NCI-H2227 (cell line): ENCODE data around the gene MTURN.

Experiments
- DNase-seq: peaks from one replicate; lab custom pipeline; 2025; ENCODE audit not compliant: unreplicated experiment; lab: John Stamatoyannopoulos, UW

Gene MTURN

DNA sequence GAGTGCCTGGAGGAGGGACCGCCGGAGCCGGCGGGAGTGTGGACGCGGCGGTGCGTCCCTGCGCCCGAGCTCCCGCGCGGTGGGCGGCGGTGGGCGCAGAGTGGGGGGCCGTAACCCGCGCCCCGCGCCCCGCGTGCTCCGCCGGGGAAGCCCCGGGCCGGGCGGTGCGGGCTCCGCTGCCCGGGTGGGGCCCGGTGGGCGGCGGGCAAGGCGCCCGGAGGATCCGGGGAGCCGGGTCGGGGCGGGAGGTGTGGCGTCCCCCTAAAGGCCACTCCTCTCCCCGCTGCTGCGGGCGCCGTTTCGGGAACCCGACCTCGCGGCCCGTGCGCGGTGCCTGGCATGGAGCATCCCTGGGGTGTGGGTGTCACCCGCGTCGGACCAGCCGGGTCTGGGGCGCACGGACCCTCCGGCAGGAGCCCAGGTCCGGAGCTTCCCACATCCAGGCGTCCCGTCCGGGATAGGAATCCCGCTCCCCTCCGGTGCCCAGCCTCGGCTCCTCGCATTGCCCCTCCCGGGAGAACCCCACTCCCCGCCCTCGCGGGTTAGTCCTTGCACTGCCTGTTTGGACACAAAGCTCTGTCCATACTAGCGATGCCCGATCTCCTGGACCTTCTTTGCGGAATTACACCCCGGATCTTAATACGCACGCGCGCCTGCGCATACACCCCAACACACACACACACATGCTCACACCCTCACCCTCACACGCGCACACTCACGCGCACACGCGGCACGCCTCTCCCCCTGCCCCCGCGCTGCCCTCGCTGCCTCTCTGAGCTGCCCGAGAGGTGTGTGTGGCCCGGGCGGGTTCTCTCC is 723 bp downstream of the MTURN start:
- DNase-seq, result peak; percentile 74

DNA sequence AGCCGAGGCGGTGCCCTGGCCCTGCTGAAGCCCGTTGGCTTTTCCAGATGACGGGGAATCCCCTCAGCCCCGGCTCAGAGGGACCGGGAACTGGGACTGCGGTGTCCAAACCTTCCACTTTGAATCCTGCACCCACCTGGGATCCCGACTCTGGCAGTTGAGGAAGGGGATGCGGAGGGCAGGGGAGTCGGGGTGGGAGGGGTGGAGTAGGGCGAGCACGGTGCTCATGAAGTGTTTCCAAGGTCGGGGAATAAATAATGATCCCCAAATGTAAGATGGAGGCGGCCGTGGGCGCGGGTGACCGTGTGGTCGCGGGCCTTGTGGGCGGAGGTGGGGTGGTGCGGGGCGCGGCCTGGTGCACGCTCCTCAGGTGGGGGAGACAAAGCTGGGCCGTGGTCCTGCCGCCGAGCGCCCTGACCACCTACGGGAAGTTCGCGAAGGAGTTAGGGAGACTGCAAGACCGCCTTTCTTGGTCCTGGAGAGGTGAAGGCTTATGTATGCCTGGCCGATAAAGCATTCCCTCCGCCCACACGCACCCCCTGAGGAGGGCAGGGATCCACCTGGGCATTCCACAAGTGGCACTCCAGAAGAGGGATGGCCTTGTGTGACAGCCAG is 1.4 kb downstream of the MTURN start:
- peak; percentile 46 for DNase-seq

DNA sequence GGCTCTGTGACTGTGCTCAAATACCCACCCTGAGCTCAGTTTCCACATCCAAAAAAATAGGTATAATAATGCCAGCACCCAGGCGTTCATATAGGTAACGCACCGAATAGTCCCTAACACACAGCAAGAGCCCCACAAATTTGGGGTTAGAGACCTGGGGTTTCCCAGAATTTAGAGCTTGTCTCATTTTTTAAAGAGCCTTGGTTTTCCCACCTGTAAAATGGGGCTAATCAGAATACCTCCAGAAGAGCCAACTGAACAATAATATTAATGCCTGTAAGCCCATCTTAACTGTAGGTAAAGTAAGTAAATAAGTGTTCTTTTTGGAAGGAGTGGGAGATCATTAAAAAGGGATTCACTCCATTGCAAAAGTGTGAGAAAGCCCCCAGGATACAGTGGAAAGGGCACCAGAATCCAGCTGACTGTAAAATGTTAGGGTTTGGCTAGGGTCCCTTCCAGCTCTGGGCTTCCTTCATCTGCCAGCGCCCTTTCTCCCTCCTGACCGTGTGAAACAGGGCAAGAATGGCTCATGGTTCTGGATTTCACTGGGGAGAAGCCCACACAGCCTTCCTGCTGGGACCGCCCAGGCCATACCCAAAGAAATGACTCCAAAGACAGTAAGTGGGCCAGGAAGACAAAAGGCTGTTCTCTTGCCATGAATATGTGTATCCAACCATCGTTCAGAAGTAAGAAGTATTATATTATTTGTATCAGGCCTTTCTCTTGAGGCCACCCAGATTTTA is 2.1 kb downstream of the MTURN start:
- no peak for DNase-seq

DNA sequence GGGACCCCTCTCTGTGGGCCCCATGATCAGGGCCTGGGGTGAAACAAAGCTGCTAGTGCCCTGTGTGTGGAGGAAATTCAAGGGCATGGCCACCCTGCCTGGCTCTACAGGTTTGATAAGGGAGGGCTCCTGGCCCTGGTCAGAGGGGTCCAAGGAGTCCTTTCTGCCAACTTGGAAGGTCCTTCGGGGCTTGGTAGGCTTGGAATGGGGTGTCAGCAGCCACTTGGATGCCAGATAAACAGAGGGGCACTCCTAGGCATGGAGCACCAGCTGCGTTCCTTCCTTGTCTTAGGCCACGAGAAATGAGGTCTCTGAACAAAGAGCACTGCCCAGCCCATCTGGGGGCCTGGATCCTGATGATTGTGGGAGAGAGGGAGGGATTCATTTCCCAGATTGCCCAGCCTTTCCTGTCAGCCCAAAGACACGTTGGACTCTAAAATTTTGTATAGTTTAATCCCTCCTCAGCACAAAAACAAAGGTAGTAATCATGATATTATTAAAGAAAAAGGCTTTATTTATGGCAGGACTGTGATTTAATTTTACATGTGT is 5.1 kb downstream of the MTURN start:
- peak; percentile 8 for DNase-seq

DNA sequence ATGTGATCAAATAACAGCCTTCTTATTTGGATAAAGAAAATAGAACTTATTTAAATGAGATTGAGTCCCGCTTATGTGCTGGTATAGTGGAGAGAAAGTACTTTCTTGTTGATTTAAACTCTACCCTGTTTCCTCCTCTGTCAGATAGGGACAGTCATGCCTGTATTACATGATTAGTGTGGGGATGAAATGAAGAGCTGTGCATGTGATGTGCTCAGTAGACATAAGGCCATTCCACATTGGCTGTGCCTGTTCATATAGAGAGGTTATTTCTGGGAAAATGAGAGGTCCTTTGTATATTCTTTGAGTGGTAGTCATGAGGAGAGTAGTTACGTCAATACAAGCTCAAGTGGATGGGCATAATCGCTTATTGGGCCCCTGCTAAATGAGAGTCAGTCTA is 5.7 kb downstream of the MTURN start:
- DNase-seq, result no peak

DNA sequence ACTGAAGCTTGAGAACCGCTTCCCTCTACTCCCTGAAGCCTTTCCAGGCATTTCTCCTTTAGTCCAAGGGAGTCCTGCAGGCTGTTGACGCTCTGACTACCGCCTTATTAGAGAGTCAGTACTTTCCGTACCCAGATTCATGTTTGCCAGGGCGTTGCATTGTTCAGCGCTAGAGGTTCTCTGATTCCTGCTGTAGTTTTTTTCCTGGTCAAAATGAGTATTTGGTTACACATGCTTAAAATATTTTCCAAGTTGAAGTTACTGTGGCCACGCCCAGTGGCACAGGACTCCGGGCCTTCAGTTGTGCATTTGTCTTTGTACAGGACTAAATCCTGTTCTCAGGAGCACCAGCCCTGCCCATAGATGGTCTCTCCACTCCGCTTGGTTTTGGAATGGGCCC is 7.9 kb downstream of the MTURN start:
- DNase-seq, result no peak

DNA sequence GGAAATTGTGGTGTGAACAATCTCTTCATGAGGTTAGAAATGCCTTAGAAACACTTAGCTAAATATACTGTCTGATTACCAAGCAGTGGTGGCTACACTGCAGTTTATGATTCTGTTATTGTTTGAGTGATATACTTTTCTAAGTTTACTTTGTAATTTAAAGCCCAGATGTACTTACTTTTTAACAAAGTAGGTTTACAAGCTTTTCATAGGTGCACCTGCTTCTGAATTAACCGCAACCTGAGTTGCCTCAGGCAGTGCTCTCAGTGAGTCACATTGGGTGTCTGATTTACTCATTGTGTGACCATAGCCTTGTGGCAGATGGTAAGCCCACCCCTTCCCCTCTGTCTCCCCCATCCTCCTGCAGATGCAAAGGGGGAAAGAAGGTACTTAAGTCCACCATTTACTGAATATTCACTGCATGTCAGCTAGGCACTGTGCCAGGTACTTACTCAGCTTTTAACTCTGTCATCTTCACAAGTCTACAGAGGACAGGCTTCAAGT is 9.0 kb downstream of the MTURN start:
- DNase-seq, result peak; percentile 16

DNA sequence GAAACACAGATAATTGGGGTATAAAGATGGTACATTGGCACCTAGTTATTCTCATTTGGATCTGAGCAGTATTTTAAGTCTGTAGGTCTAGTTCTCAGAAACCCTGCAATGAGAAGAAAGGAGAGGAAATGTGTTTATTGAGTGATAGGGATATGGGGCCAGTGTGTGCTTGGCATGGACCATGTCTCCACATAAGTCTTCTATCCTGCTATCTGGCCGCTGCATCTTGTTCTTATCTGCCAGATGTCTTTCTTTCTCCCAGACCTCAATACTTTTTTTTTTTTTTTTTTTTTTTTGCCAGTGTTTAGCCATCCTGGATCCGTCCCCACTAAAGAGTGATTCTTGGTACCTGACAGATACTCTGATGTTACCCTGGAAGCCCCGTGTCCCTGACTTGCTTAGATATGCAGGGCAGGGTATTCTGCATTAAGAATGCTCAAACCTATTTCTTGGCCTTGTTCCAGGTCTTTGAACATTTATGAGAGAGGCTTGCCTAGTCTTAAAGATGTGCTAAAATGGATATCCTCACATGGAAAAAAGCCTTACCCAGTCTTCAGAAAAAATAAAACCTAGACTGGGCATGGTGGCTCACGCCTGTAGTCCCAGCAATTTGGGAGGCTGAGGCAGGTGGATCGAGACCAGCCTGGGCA is 10.0 kb downstream of the MTURN start:
- DNase-seq, result no peak

DNA sequence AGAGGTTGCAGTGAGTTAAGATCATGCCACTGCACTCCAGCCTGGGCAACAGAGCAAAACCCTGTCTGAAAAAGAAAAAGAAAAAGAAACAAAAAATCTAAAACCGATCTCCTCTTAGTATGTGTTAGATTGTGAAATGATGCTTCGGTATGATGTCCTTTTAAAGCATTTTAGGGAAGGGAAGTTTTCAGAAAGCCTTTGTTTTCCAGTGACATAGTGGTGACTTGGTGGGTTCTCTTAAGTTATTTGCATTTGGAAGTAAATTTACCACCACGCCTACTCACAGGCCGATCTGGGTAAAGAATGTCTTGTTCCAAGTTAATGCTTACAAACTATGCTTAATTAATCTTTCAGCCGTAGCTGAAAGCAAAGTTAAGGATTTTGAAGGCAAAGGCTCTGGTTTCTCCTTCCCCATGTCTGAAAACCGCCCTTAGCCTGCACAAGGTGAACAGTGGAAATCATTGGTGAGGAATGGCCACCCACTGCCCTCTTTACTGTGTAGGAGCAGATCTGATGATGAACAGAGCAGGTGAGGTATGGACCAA is 10.7 kb downstream of the MTURN start:
- DNase-seq, result no peak

DNA sequence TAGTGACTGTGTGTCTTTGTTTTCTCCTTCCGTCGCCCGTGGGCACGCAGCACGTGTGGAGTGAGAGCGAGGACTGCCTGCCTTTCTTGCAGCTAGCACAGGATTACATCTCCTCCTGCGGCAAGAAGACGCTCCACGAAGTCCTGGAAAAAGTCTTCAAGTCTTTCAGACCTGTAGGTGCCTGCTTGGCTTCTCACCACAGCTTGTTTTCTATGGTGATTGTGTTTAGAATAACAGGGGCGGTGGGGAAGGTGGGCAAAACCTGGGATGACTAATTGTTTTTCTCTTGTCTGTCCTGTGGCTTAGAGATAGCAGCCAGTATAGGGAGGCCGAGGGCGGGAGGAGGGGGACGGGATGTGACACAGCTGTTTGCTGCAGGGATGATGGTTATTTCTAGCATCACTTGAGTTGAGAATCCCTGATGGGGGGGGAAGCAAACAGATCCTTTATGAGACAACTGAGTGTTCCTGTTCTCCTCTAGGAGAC is 11.4 kb downstream of the MTURN start:
- DNase-seq, result peak; percentile 60

DNA sequence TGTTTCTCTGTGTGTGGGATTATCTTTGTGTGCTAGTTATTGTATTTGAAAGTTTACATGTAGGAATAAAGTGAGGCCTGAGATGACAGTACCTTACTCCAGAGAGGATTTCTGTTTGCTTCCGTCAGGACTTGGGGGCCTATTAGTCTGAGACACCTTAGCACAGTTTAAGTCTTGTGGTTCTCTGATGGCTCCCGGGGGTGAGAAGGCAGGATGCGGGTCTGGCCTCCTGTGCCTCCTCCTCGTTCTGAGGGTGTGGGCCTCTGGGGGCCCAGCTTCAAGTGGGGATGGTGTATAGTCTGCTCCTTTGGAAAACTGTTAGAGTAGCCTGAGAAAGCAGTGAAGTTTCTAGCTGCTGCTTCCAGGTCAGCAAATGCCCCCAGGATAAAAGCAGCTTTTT is 12.4 kb downstream of the MTURN start:
- no peak for DNase-seq

DNA sequence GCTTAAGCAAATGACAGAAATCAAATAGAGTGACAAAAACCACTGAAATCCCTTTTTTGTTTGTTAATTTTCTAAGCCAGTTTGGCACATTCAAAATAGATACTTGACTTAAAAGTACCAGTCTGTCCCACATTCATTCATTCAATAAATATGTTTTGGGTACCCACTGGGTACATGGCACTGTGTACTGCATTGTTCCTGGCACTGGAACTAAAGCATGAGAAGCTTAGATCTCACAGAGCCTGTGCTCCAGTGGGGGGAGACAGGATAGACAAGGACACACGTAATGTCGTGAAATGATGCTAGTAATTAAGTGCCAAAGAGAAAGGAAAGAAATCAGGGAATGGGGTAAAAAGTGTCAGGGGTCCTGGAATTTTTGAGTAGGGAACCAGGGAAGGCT is 13.0 kb downstream of the MTURN start:
- no peak for DNase-seq

DNA sequence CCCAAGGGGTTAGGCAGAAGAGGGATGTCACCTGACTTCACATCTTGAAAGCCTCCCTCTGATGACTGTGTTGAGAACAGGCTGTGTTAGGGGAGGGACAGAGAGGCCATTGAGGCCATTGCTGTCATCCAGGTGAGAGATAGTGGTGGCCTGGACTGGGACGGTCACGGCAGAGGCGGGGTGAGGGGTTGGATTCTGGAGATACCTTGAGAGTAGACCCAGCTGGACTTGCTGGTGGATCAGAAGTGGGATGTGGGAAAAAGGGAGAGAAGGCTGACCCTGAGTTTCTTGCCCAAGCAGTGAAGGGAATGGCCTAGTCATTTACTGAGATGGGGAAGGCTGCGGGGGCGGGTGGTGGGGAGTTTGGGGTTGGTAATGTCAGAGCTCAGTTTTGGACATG is 13.6 kb downstream of the MTURN start:
- DNase-seq, result no peak

DNA sequence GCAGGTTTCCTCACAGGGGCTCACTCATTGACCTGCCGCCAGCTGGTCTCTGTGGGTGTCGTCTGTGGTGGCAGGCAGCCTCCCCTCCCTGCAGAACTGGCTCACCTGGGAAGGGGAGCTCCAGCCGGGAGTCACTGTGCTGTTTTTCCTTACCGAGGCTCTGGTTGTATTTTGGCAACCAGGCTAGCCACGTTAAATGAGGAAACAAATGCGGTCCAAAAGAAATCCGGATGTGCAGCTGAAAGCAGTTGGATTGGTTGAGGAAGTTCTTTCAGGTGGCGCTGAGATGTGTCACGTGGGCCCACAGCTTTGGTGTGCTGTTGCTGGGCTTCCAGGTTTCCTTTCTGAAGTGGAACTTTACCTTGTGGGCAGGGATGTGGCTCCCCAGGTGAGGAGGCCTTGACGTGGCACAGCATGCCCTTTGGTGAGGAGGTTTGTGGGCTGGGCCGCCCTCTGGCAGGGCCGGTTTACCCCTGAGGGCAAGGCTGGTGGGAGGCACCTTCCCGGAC is 14.2 kb downstream of the MTURN start:
- DNase-seq, result no peak

DNA sequence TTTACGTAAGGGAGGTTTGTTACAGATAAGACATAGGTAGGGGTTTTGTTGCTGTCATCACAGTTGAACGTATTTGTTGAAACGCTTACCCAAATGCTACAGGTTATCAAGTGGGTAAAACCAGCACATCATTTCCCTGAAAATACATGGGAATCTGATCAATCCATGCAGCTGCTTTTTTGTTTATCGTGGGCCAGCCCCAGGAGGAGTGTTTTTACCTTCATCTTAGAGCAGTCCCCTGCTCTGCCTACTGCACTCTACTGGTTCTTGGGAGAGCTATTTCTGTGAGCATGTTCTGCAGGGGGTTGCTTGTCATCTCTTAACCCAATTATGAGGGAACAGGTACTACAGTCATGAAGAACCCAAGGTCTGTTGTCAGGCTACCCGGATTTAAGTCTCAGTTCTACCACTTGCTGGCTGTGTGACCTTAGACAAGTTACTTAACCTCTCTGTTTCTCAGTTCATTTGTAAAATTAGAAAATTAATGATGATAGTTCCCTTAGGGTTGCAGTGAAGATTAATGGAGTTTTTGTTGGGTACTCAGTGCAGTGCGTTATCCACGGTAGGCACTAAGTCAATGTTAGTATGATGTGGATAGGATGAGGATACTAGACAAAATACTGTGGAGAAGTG is 15.0 kb downstream of the MTURN start:
- DNase-seq, result no peak

DNA sequence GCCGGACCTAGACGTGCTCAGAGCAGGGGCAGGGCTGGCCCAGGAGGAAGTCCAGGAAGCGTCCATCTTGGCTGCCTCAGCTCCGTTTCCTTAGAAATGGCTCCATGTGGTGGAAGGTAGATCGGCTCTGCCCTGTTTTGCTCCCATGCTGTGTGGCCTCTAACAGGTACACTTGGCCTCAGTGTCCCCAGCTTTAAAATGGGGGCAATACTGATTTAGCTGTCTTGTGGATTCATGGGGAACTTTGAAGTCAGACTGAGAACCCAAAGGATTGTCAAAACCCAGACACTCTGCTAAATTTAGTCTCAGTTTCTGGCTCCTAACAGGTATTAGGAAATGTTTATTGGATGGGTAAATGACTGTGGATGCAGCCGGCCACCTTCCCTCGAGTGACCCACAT is 15.9 kb downstream of the MTURN start:
- DNase-seq, result no peak

DNA sequence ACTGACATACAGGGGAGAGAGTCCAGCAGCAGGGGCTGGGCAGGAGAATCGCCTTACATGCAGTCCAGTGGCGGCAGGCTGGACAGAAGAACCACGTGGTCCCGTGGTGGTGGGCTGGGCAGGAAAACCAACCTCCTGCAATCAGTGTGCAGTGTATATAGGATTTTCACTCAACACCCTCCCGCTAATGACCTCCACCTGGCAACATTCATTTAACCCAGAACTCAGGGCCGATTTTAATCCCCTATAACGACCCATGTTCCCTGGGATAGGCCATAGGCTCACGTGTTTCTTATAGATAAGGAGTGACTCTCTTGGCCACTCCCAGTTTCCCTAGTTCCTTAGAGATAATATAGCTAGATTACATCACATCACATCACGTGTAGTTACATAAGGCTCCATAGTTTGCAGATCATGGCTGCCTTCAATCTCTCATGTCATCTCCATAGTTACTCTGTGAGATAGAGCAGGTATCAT is 19.4 kb downstream of the MTURN start:
- DNase-seq, result no peak

DNA sequence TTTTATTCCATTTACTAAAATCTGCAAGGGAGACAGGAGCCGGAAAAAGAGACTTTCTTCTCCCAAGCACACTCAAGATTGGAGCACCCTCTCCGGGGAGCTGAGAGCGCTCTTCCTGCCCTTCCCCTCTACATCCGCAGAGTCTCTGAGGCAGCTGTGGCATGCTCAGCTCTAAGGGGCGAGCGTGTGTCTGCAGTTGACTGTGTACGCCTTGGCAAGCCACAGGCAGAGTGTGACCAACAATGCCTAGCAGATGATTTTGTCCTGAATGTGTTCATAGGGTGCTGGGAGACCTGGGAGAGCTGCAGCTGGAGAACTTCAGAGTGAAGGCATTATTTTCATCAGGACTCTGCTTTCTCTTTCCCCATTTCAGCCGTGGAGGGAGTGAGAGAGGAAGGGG is 20.7 kb downstream of the MTURN start:
- DNase-seq, result no peak

DNA sequence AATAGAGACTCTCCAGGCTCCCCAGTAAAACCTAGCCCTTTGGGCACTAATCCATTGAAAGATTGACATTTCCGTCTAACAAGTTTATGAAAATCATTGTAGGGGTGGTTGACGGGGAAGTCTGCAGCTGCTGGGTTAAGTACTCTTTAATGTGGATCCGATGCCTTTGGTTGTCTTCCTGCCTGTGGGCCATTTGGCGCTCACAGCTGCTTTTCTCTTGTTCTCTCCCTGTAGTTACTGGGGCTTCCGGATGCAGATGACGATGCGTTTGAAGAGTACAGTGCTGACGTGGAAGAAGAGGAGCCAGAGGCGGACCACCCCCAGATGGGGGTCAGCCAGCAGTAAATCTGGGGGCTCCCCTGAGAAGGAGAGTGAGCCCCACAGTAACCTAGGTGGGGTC is 22.4 kb downstream of the MTURN start:
- no peak for DNase-seq

DNA sequence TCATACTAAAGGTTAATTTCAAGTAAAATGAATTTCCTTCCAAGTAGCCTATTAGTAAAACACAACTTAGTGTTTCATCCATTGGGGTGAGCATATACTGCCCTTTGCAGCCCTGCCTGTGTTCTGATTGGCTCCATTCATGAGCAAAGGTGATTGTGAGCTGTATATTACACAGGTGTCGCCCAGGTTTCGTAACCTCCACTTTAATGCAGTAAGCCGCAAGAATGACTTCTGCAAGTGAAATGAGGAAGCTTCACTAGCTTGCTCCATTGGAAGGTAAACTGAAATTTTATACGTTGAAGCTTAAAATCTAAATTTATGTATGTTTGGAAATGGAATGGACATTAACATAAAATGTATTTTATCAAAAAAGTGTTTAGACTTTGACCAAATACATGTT is 24.4 kb downstream of the MTURN start:
- DNase-seq, result no peak
